DMS114 treated with DMSO at 0.1 percent for 48 hours (cell line): Measurements from ENCODE around the gene CFAP410.

Experiments
- DNase-seq: peaks from one replicate; lab custom pipeline; 2025; ENCODE audit not compliant: unreplicated experiment; lab: John Stamatoyannopoulos, UW

CFAP410 gene

DNA sequence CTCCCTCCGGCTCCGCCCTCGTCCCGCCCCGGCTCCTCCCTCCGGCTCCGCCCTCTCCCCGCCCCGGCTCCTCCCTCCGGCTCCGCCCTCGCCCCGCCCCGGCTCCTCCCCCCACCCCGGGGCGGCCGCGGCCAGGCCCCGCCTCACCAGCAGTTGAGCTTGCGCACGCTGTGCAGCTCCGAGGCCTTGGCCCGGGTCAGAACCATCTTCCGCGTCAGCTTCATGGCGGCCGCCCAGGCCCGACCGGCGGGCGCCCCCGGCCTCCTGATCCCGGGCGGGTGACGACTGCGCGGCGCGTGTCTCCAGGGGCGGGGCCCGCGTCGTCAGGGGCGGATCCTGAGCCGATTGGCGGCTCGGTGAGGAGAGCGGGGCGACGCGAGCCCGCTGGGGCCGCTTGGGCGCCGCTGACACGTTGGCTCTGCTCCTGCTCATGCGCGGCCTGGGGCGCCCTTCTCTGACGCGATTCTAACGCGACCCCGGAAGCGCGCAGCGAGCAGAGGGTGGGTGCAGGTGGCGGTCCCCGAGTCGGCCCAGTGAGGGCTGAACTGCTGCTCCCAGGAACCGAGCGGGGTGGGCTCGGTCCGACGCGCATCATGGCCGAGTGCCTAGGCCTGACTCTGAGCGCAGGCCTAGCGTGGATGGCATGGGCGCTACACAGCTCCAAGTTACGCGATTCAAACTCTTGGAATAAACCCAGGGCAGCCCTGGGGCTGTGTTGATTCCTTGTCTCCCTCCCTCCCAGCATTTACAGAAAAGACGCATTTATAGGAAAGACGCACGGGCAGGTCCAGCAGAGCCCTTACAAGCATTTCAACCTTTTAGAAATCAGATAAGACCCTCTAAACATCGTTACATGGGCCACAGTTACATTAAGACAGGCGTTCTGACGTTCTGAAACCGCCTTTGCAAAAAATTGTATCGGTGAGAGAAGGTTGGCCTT lies at the start of gene CFAP410:
TSS of gene CFAP410 (minus strand) at position 420 of the 940 bp plus-strand sequence. CDS start at position 224, 196 bp downstream.
- DNase-seq = peak; percentile 76

- no peak for DNase-seq
Observed at GRCh38 chr21:44384968-44385367, 45.8 kb upstream of the CFAP410 start.

GRCh38 chr21:44383216-44383615 lies 44.0 kb upstream of the CFAP410 start:
- no peak for DNase-seq

GRCh38 chr21:44382536-44382935 lies 43.3 kb upstream of the CFAP410 start:
- no peak for DNase-seq

DNA sequence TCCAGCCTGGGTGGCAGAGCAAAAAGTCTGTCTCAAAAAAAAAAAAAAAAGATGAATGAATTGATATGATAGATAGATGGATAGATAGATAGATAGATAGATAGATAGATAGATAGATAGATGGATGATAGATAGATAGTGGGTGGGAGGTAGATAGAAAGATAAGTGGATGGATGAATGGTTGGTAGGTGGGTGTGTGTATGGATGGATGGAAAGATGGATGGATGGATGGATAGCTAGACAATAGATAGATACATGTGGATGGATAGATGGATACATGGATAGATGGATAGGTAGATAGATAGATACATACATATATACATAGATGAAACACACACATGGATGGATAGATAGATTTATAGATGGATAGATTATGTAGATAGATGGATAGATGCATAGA lies 42.7 kb upstream of the CFAP410 start:
- DNase-seq = no peak

- no peak for DNase-seq
Observed at GRCh38 chr21:44380876-44381275, 41.7 kb upstream of the CFAP410 start.

DNA sequence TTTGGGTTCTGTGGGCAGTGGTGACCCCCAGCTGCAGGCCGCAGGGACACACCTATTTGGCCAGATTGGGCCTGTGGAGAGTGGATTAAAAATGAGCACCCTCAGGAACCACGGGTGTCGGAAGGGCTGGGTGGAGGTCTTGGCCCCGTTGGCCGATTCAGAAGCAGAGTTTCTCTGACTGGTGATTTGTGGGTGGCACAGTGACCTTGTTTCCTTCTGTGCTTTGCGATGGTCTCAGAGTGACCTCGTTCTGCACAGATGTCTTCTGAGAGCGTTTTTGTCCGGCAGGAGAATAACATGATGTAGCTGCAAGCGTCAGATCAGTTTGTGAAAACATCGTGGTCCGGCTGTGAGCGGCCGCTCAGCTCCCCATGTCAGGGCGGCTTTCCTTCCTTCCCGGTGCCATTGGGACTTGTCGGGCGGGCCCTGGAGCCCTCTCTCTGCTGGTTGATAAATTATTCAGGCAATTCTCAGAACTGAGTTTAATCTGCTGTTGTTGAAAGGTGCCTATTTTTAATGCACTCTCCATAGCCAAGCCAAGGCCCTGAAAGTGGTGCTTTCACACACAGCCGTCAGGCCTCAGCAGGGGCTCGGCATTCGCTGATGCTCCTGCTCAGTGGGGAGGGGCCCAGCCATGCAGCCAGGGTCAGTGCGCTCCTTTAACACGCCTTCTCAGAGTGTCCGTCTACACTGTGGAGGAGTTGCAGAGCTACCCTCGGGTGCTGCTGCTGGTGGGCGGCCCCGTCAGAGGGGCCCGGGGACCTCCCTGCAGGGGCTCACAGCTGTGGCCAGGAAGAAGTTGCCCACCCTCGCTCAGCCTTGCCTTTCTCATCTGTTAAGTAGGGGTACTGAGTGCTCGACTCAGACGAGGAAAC lies 41.0 kb upstream of the CFAP410 start:
- no peak for DNase-seq

DNA sequence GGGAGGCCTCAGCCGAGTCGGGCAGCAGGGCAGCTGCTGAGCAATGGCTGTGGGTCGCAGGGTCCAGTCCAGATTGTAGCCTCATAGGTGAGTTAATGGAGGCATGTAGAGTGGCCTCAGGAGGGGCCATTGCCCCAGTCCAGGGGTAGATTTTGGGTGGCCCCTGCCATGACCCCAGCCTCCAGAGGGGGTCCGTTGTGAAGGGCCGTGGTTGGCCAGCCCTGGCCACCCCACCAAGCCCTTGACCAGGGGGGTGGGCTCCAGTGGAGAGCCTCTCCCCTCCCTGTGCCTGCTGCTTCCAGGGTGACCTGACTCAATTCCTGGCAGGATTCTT lies 40.3 kb upstream of the CFAP410 start:
- no peak for DNase-seq

DNA sequence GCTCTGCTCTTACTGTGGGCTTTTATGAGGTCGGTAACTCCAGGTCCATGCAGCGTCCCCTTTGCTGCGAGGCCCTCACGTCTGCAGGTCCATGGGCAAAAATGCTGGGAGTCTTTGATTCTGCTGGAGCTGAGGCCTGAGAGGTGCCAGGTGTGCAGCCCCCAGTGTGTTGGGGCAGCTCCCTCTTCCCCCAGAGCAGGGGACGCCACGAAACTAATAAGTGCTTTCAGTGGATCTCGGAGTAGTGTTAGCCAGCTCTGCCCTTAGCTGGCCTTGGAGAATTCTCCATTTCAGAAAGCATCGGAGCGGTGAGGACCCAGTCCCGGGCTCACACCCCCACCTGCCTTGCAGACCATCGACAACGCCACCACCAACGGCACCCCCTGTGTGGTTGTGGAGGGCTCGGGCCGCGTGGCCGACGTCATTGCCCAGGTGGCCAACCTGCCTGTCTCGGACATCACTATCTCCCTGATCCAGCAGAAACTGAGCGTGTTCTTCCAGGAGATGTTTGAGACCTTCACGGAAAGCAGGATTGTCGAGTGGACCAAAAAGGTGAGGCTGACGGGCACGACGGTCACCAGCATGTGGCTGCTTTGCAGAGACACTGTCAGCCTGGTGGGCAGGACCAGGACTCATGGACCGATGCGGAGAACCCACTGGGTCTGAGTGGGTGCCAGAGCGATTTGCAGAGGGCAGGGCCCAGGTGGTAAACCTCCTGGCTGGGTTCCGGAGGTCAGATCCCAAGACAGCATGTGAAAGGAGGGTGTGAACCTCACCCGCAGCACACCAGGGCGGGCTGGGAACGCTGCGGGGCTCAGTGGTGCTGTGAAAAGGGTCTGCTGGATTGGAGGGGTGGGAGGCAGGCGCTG lies 39.7 kb upstream of the CFAP410 start:
- no peak for DNase-seq

GRCh38 chr21:44377922-44378645 lies 38.9 kb upstream of the CFAP410 start:
- DNase-seq = no peak

- DNase-seq = no peak
Observed at GRCh38 chr21:44377201-44377921, 38.2 kb upstream of the CFAP410 start.

DNA sequence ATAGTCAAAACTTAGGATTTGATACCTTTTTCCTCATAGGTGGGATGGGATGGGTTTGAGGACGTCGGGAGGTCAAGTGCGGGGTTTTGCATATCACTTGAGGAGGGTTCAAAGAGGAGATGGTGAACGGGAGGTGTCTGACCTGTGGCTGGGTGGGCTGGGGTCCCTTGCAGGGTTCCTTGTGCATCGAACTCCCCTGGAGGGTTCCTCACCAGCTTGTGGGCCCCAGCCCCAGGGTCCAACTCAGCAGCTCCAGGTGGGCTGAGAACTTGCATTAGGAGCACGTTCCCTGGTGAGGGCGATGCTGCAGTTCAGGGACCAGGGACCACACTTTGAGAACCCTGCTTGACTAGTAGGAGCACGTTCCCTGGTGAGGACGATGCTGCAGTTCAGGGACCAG lies 37.4 kb upstream of the CFAP410 start:
- DNase-seq = no peak

DNA sequence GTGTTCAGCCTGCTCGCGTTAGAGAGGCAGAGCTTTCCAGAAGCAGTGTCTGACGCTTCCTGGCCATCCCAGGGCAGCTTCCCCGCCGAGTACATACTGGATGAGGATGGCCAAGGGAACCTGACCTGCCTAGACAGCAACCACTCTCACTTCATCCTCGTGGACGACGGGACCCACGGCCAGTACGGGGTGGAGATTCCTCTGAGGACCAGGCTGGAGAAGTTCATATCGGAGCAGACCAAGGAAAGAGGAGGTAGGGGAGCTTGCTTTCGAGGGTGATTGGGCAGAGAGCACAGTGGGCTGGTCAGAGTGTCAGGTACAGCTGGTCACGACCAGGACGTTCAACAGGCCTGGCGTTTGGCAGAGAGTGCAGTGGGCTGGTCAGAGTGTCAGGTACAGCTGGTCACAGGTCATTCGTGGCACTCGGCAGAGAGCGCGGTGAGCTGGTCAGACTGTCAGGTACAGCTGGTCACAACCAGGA lies 36.6 kb upstream of the CFAP410 start:
- DNase-seq = no peak

DNA sequence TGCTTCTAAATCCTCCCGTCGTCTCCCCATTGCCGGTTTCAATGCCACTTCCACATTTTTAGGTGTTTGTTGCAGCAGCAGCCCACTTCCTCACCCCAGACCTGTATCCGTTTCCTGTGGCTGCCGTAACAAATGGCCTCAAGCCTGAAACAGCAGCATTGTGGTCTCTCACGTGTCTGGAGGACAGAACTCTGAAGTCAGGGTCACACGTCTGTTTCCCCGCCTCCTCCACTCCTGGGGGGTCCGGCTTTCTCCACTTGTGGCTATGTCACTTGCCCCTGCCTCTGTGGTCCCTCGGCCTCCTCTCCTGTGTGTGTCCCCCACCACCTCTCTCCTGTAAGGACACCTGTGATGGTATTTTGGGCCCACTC lies 36.1 kb upstream of the CFAP410 start:
- no peak for DNase-seq

- no peak for DNase-seq
Observed at GRCh38 chr21:44374601-44375280, 35.6 kb upstream of the CFAP410 start.

- no peak for DNase-seq
Observed at GRCh38 chr21:44372616-44373015, 33.4 kb upstream of the CFAP410 start.

GRCh38 chr21:44371596-44371995 lies 32.4 kb upstream of the CFAP410 start:
- no peak for DNase-seq

DNA sequence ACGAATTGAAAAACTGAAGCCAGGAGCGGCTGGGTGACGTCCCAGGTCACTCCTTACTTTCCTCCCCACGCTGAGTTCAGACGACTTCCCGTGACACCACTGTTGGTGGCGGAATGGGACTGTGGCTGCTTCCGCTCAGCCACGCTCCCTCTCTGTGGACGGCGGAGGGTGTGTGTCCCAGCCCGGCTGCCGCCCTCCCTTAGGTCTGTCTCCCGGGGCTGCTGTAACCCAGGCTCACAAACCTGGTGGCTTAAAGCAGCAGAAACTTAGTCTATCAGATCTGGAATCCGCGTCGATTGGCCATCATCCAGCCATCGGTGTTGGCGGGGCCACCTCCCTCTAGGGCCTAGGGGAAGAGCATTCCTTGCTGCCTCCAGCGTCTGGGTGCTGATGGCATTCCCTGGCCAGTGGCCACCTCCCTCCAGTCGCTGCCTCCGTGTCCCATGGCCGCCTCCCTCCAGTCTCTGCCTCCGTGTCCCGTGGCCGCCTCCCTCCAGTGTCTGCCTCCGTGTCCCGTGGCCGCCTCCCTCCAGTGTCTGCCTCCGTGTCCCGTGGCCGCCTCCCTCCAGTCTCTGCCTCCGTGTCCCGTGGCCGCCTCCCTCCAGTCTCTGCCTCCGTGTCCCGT lies 31.7 kb upstream of the CFAP410 start:
- no peak for DNase-seq
